H9 (cell line): ENCODE data around the gene FHIT. TPM values are rescaled to one million over a fixed set of nuclear protein-coding genes. Genes with fewer than 3 reads are reported as not detected.

Experiments used
- DNase-seq: peaks from one replicate; pipeline ENCODE4 v3.0.0-alpha.2; 2017
- H2AFZ ChIP-seq: one replicate; pipeline ENCODE4 v1.6.1; 2013; ENCODE audit warnings: mild to moderate bottlenecking, low read length, control low read depth, moderate library complexity
- H2AK5ac ChIP-seq: 2 replicates; pipeline ENCODE4 v1.6.1; 2013; ENCODE audit warnings: low read length, control low read depth, mixed read lengths; ENCODE audit not compliant: insufficient read length
- H2BK120ac ChIP-seq: one replicate; pipeline ENCODE4 v1.6.1; 2013; ENCODE audit warnings: low read depth, mild to moderate bottlenecking, low read length, control low read depth, inconsistent platforms; ENCODE audit not compliant: poor library complexity, severe bottlenecking
- H2BK12ac ChIP-seq: 2 replicates; pipeline ENCODE4 v1.6.1; 2013; ENCODE audit warnings: low read length, control low read depth, mixed read lengths, low read depth; ENCODE audit not compliant: insufficient read length
- H2BK15ac ChIP-seq: 2 replicates; pipeline ENCODE4 v1.6.1; 2013; ENCODE audit warnings: low read depth, low read length, control low read depth
- H2BK20ac ChIP-seq: one replicate; pipeline ENCODE4 v1.6.1; 2013; ENCODE audit warnings: low read depth, mild to moderate bottlenecking, low read length, control low read depth, inconsistent platforms; ENCODE audit not compliant: poor library complexity, severe bottlenecking
- H2BK5ac ChIP-seq: 2 replicates; pipeline ENCODE4 v1.6.1; 2013; ENCODE audit warnings: low read length, control low read depth, mixed read lengths; ENCODE audit not compliant: insufficient read length
- H3K14ac ChIP-seq: 2 replicates; pipeline ENCODE4 v1.6.1; 2013; ENCODE audit warnings: low read length, control low read depth; ENCODE audit not compliant: insufficient read depth
- H3K18ac ChIP-seq: 2 replicates; pipeline ENCODE4 v1.6.1; 2013; ENCODE audit warnings: low read depth, mild to moderate bottlenecking, mixed read lengths, low read length, control low read depth; ENCODE audit not compliant: insufficient read length
- H3K23ac ChIP-seq: 2 replicates; pipeline ENCODE4 v1.6.1; 2013; ENCODE audit warnings: low read length, control low read depth, mixed read lengths, low read depth; ENCODE audit not compliant: insufficient read length
- H3K23me2 ChIP-seq: 2 replicates; pipeline ENCODE4 v1.6.1; 2013; ENCODE audit warnings: low read depth, mild to moderate bottlenecking, mixed read lengths, low read length, control low read depth; ENCODE audit not compliant: insufficient read length, poor library complexity, severe bottlenecking
- H3K27ac ChIP-seq: 2 replicates; pipeline ENCODE4 v1.5.1; 2013; ENCODE audit warnings: low read length, control low read depth, mixed read lengths, low read depth; ENCODE audit not compliant: insufficient read length
- H3K27me3 ChIP-seq: 2 replicates; pipeline ENCODE4 v1.6.1; 2013; ENCODE audit warnings: low read length, control low read depth, inconsistent platforms; ENCODE audit not compliant: insufficient read depth
- H3K4ac ChIP-seq: 2 replicates; pipeline ENCODE4 v1.6.1; 2013; ENCODE audit warnings: low read depth, mild to moderate bottlenecking, control low read depth, inconsistent platforms, low read length, moderate library complexity
- H3K4me1 ChIP-seq: 2 replicates; pipeline ENCODE4 v1.6.1; 2013; ENCODE audit warnings: low read length, control low read depth, inconsistent platforms; ENCODE audit not compliant: insufficient read depth
- H3K4me2 ChIP-seq: 2 replicates; pipeline ENCODE4 v1.6.1; 2013; ENCODE audit warnings: low read length, control low read depth, mixed read lengths; ENCODE audit not compliant: insufficient read length, insufficient read depth
- H3K56ac ChIP-seq: 2 replicates; pipeline ENCODE4 v1.6.1; 2013; ENCODE audit warnings: low read depth, mild to moderate bottlenecking, mixed read lengths, low read length, control low read depth; ENCODE audit not compliant: insufficient read length
- H3K79me1 ChIP-seq: 2 replicates; pipeline ENCODE4 v1.6.1; 2013; ENCODE audit warnings: low read depth, mild to moderate bottlenecking, moderate library complexity, low read length, control low read depth, inconsistent platforms; ENCODE audit not compliant: insufficient read depth, poor library complexity, severe bottlenecking
- H3K79me2 ChIP-seq: 2 replicates; pipeline ENCODE4 v1.6.1; 2013; ENCODE audit warnings: low read length, control low read depth, inconsistent platforms; ENCODE audit not compliant: insufficient read depth
- H3K9ac ChIP-seq: 2 replicates; pipeline ENCODE4 v1.6.1; 2013; ENCODE audit warnings: low read length, control low read depth, mixed read lengths; ENCODE audit not compliant: insufficient read length; ENCODE audit errors: extremely low read depth
- H3K9me3 ChIP-seq: one replicate; pipeline ENCODE4 v1.6.1; 2013; ENCODE audit warnings: low read depth, low read length, inconsistent platforms; ENCODE audit not compliant: control insufficient read depth
- H3T11ph ChIP-seq: one replicate; pipeline ENCODE4 v1.6.1; 2013; ENCODE audit warnings: mild to moderate bottlenecking, low read length, control low read depth, inconsistent platforms
- H4K20me1 ChIP-seq: one replicate; pipeline ENCODE4 v1.6.1; 2013; ENCODE audit not compliant: control insufficient read depth, insufficient read length, insufficient read depth
- H4K5ac ChIP-seq: 2 replicates; pipeline ENCODE4 v1.6.1; 2013; ENCODE audit warnings: low read depth, mild to moderate bottlenecking, mixed read lengths, low read length, control low read depth; ENCODE audit not compliant: insufficient read length
- H4K8ac ChIP-seq: replicated peaks from 2 replicates; pipeline ENCODE4 v1.6.1; 2013; ENCODE audit warnings: low read length, control low read depth, mixed read lengths, low read depth; ENCODE audit not compliant: insufficient read length
- H4K91ac ChIP-seq: 2 replicates; pipeline ENCODE4 v1.6.1; 2013; ENCODE audit warnings: low read depth, mild to moderate bottlenecking, moderate library complexity, mixed read lengths, low read length, control low read depth; ENCODE audit not compliant: insufficient read length
- H3K27ac Mint-ChIP-seq, 3 experiments: 2 replicates in 2 of 3; 3 replicates in 1 of 3; pipeline ENCODE4 v1.8.0; 2020 to 2021; ENCODE audit warnings: mixed read lengths in 3 of 3, mild to moderate bottlenecking in 1 of 3, moderate library complexity in 1 of 3
- H3K27me3 Mint-ChIP-seq: 2 replicates; pipeline ENCODE4 v1.8.0; 2021; ENCODE audit warnings: low read depth, mild to moderate bottlenecking, moderate library complexity, mixed read lengths
- H3K36me3 Mint-ChIP-seq, 3 experiments: 2 replicates in 2 of 3; 3 replicates in 1 of 3; pipeline ENCODE4 v1.8.0; 2020 to 2021; ENCODE audit warnings: low read depth in 3 of 3, mixed read lengths in 3 of 3; ENCODE audit not compliant: insufficient read depth in 1 of 3
- H3K4me1 Mint-ChIP-seq, 2 experiments: 2 replicates each; pipeline ENCODE4 v1.8.0; 2020; ENCODE audit warnings: mixed read lengths in 2 of 2
- H3K4me3 Mint-ChIP-seq, 2 experiments: 2 replicates in 1 of 2; 3 replicates in 1 of 2; pipeline ENCODE4 v1.8.0; 2020 to 2021; ENCODE audit warnings: mild to moderate bottlenecking in 2 of 2, mixed read lengths in 2 of 2, moderate library complexity in 1 of 2
- H3K9me3 Mint-ChIP-seq, 2 experiments: 2 replicates in 1 of 2; 3 replicates in 1 of 2; pipeline ENCODE4 v1.8.0; 2020; ENCODE audit warnings: mild to moderate bottlenecking in 2 of 2, mixed read lengths in 2 of 2, moderate library complexity in 1 of 2
- total RNA-seq: library from RNA; stranded (reverse); gene quantifications from 2 replicates; pipeline ENCODE4 v1.2.1, GENCODE V29; 2021
- TF ChIP-seq, protein P1 (sequence below): fragments of 200-600 bp; sonication (generic); conservative IDR thresholded peaks from 3 replicates; pipeline ENCODE4 v1.8.0; 2021; ENCODE audit warnings: antibody characterized with exemption, mild to moderate bottlenecking

FHIT gene
- total RNA-seq, 1 experiment from 2014 or later, result 3.0 TPM

DNA sequence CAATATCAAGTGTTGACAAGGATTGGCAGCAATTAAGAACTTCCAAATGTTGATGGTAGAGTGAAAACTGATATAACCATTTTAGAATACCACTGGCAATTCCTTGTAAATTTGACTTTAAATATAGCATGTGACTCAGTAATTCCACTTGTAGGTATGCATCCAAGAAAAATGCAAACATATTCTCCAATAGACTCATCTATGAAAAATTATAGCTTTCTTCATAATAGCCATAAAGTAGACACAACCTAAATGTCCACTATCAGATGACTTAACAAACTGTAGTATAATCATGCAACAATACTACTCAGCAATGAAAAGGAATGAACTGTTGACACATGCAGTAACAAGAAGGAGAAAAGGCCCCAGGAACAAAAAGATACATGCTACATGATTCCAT is 988.1 kb downstream of the FHIT start:
- H3K9ac ChIP-seq, result no peak overlapping the region
- H3K18ac ChIP-seq, result no peak overlapping the region
- H3K4ac ChIP-seq, result no peak overlapping the region
- no peak overlapping the region for H3T11ph ChIP-seq
- H3K9me3 ChIP-seq, result no peaks in the 10 kb centered on the region
- H2BK5ac ChIP-seq, result no peak overlapping the region
- H4K5ac ChIP-seq, result no peak overlapping the region
- no peak for DNase-seq
- H4K20me1 ChIP-seq, result no peaks in the 10 kb centered on the region
- no peaks in the 10 kb centered on the region for H3K4me1 ChIP-seq
- Mint-ChIP-seq H3K36me3 (no peaks in the 10 kb centered on the region), H3K4me3 (no peak overlapping the region), H3K27me3 (no peaks in the 10 kb centered on the region), H3K4me1 (peaks cover 8 to 12% of the 10 kb centered on the region in 2 experiments), H3K9me3 (no peaks in the 10 kb centered on the region), H3K27ac (no peak overlapping the region)
- H3K79me2 ChIP-seq, result no peaks in the 10 kb centered on the region
- no peak overlapping the region for H2AFZ ChIP-seq
- H3K79me1 ChIP-seq, result no peaks in the 10 kb centered on the region
- H3K27ac ChIP-seq, result no peak overlapping the region
- H4K8ac ChIP-seq, result no peak overlapping the region
- no peak overlapping the region for H3K4me2 ChIP-seq
- no peak overlapping the region for H2BK15ac ChIP-seq
- TF ChIP-seq, protein P1, sequence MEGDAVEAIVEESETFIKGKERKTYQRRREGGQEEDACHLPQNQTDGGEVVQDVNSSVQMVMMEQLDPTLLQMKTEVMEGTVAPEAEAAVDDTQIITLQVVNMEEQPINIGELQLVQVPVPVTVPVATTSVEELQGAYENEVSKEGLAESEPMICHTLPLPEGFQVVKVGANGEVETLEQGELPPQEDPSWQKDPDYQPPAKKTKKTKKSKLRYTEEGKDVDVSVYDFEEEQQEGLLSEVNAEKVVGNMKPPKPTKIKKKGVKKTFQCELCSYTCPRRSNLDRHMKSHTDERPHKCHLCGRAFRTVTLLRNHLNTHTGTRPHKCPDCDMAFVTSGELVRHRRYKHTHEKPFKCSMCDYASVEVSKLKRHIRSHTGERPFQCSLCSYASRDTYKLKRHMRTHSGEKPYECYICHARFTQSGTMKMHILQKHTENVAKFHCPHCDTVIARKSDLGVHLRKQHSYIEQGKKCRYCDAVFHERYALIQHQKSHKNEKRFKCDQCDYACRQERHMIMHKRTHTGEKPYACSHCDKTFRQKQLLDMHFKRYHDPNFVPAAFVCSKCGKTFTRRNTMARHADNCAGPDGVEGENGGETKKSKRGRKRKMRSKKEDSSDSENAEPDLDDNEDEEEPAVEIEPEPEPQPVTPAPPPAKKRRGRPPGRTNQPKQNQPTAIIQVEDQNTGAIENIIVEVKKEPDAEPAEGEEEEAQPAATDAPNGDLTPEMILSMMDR, result no peak
- H3K23me2 ChIP-seq, result no peaks in the 10 kb centered on the region
- H2BK12ac ChIP-seq, result no peak overlapping the region
- H4K91ac ChIP-seq, result no peak overlapping the region
- no peak overlapping the region for H3K23ac ChIP-seq
- no peak overlapping the region for H2AK5ac ChIP-seq
- H2BK20ac ChIP-seq, result no peak overlapping the region
- H3K27me3 ChIP-seq, result no peaks in the 10 kb centered on the region
- H2BK120ac ChIP-seq, result no peak overlapping the region
- H3K56ac ChIP-seq, result no peak overlapping the region
- H3K14ac ChIP-seq, result no peak overlapping the region
